HEK293 (cell line): ENCODE results near the gene NKAPD1.

ENCODE experiments used
- CTCF ChIA-PET: fragments of 350-600 bp; formaldehyde crosslinking; extraction: SDS; loops from one replicate; lab custom pipeline; 2021; ENCODE audit warnings: antibody characterized with exemption; lab: Yijun Ruan, JAX
- POLR2A ChIA-PET: fragments of 300-600 bp; formaldehyde crosslinking; extraction: SDS; loops from one replicate; lab custom pipeline; 2020; ENCODE audit warnings: antibody characterized with exemption, inconsistent platforms; lab: Yijun Ruan, JAX
- H3K27ac ChIP-seq: fragments of 200-500 bp; sonication (Bioruptor generic); 2 replicates; pipeline ENCODE4 v1.5.1; 2014; ENCODE audit warnings: low read depth, low read length, control low read depth, inconsistent platforms; ENCODE audit errors: extremely low read depth
- H3K36me3 ChIP-seq, 2 experiments: fragments of 200-500 bp in 1 of 2; sonication (Bioruptor generic) in 1 of 2; 1 replicate in 1 of 2; 2 replicates in 1 of 2; pipeline ENCODE4 v1.5.1; 2014 to 2017; ENCODE audit warnings: inconsistent platforms in 2 of 2, low read length in 2 of 2; ENCODE audit not compliant: control insufficient read depth in 2 of 2, insufficient read depth in 1 of 2
- H3K4me1 ChIP-seq: fragments of 200-500 bp; sonication (Bioruptor generic); 2 replicates; pipeline ENCODE4 v1.5.1; 2014; ENCODE audit warnings: mild to moderate bottlenecking, low read length, inconsistent platforms; ENCODE audit not compliant: control insufficient read depth, insufficient read depth
- H3K4me3 ChIP-seq: 2 replicates; pipeline ENCODE4 v1.5.1; 2011; ENCODE audit warnings: low read depth, mild to moderate bottlenecking, control low read depth, low read length, moderate library complexity
- H3K9me3 ChIP-seq: fragments of 200-500 bp; sonication (Bioruptor generic); 2 replicates; pipeline ENCODE4 v1.5.1; 2014; ENCODE audit warnings: low read depth, low read length, inconsistent platforms; ENCODE audit not compliant: control insufficient read depth, insufficient read depth
- GLIS1 ChIP-seq: fragments of 450-650 bp; formaldehyde crosslinking; IDR thresholded peaks from 2 replicates; pipeline ENCODE4 v1.5.1; 2016; ENCODE audit warnings: missing biosample characterization, missing genetic modification characterization
- HOXA7 ChIP-seq: sonication (generic); formaldehyde crosslinking; IDR thresholded peaks from 2 replicates; pipeline ENCODE4 v1.8.1; 2022; ENCODE audit warnings: missing genetic modification reagents, borderline replicate concordance
- KLF1 ChIP-seq: fragments of 450-650 bp; formaldehyde crosslinking; IDR thresholded peaks from 2 replicates; pipeline ENCODE4 v1.5.1; 2016; ENCODE audit warnings: missing biosample characterization, missing genetic modification characterization
- SP7 ChIP-seq: fragments of 450-650 bp; formaldehyde crosslinking; IDR thresholded peaks from 2 replicates; pipeline ENCODE4 v1.5.1; 2016; ENCODE audit warnings: missing biosample characterization, missing genetic modification characterization
- WT1 ChIP-seq: fragments of 450-650 bp; formaldehyde crosslinking; IDR thresholded peaks from 2 replicates; pipeline ENCODE4 v1.5.1; 2016; ENCODE audit warnings: missing biosample characterization, missing genetic modification characterization
- ZNF121 ChIP-seq: fragments of 450-650 bp; formaldehyde crosslinking; IDR thresholded peaks from 2 replicates; pipeline ENCODE4 v1.5.1; 2016; ENCODE audit warnings: missing biosample characterization, missing genetic modification characterization
- ZNF169 ChIP-seq: fragments of 450-650 bp; formaldehyde crosslinking; IDR thresholded peaks from 2 replicates; pipeline ENCODE4 v1.5.1; 2016; ENCODE audit warnings: missing biosample characterization, missing genetic modification characterization
- ZNF324 ChIP-seq: fragments of 450-650 bp; formaldehyde crosslinking; IDR thresholded peaks from 2 replicates; pipeline ENCODE4 v1.5.1; 2016; ENCODE audit warnings: missing biosample characterization, missing genetic modification characterization
- ZNF514 ChIP-seq: fragments of 450-650 bp; formaldehyde crosslinking; IDR thresholded peaks from 2 replicates; pipeline ENCODE4 v1.5.1; 2016; ENCODE audit warnings: missing biosample characterization, missing genetic modification characterization
- ZNF529 ChIP-seq: fragments of 450-650 bp; formaldehyde crosslinking; IDR thresholded peaks from 2 replicates; pipeline ENCODE4 v1.5.1; 2017; ENCODE audit warnings: missing genetic modification characterization, missing biosample characterization; ENCODE audit not compliant: insufficient replicate concordance
- ZNF600 ChIP-seq: fragments of 450-650 bp; formaldehyde crosslinking; IDR thresholded peaks from 2 replicates; pipeline ENCODE4 v1.5.1; 2016; ENCODE audit warnings: missing biosample characterization, missing genetic modification characterization
- ZNF623 ChIP-seq: fragments of 450-650 bp; formaldehyde crosslinking; IDR thresholded peaks from 2 replicates; pipeline ENCODE4 v1.5.1; 2016; ENCODE audit warnings: missing biosample characterization, missing genetic modification characterization
- ZNF660 ChIP-seq: fragments of 450-650 bp; IDR thresholded peaks from 2 replicates; pipeline ENCODE4 v1.5.1; 2018; ENCODE audit warnings: missing biosample characterization, mild to moderate bottlenecking, missing genetic modification characterization
- ZNF837 ChIP-seq: fragments of 450-650 bp; formaldehyde crosslinking; IDR thresholded peaks from 2 replicates; pipeline ENCODE4 v1.5.1; 2016; ENCODE audit warnings: missing biosample characterization, missing genetic modification characterization
- ZSCAN23 ChIP-seq: fragments of 450-650 bp; formaldehyde crosslinking; IDR thresholded peaks from 2 replicates; pipeline ENCODE4 v1.5.1; 2016; ENCODE audit warnings: missing biosample characterization, missing genetic modification characterization
- TF ChIP-seq, protein P1 (sequence below): fragments of 450-650 bp; formaldehyde crosslinking; IDR thresholded peaks from 2 replicates; pipeline ENCODE4 v1.5.1; 2016; ENCODE audit warnings: missing biosample characterization, missing genetic modification characterization
- TF ChIP-seq, protein P2 (sequence below): fragments of 450-650 bp; formaldehyde crosslinking; IDR thresholded peaks from 2 replicates; pipeline ENCODE4 v1.5.1; 2016; ENCODE audit warnings: missing biosample characterization, missing genetic modification characterization

NKAPD1 gene

DNA sequence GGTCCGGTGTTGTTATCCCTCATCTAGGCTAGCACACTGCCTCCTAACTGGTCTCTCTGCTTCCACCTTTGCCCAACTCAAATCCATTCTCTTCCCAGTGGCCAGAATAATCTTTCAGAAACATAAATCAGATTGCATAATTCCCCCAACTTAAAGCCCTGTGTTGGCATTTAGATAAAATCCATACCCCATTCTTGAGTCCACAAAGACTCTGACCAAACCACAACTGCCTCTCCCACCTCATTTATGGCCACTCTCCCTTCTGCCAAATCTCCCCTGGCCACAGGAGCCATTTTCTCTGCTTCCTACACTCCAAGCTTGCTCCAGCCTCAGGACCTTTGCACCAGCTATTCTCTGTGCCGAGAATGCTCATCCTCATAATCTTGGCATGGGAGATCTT is 53.0 kb downstream of the NKAPD1 start:
- POLR2A ChIA-PET: no interaction called here
- Histone ChIP-seq H3K4me1 (0 out of 2 replicates have a peak, but pooled peaks cover 3% of the 10 kb centered on the region), H3K9me3 (no peaks in the 10 kb centered on the region), H3K4me3 (no peak overlapping the region), H3K36me3 (no peaks in the 10 kb centered on the region), H3K27ac (no peak overlapping the region)
- CTCF ChIA-PET: interaction anchor here (1.3 kb wide), 1 partner anchor 152 kb away, joined by 3 read pairs; no protein-coding TSS in a partner anchor
- TF ChIP-seq ZNF623 (tag by site-specific recombination) (peak; percentile 83), ZSCAN23 (tag by site-specific recombination) (no peak)

DNA sequence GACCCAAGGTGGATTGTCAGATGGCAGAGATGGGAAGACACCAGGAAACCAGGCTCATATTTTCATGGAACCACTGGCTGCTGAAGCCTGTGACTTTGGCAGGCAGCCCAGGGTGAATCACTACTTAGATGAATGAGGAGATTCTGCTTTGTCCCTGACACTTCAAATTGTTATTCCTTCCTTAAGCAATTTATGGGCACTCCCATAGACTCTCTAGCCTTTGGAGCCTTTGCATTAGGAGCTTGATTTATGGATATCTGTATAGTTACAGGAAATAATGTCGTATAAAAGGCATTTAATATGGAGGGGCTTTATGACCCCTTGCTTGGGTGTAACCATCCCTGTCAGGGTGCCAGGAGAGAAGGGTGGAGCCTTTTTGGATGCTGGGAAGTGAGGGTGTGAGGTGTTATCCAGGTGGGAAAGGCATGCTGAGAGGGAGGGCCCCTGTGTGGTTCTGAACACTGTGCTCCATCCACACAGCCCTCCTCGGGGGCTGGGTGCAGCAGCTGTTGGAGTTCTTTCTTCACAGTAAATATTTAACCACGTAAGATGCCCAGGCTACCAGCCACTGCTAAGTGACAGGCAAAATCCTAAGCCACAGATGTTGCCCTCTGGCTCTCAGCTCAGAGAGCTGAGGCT is 54.5 kb downstream of the NKAPD1 start:
- ChIA-PET POLR2A (no interaction called here), CTCF (interaction anchor here (0.8 to 1.3 kb wide), 3 partner anchors 8 to 151 kb away, joined by 3 to 7 read pairs (median 3); no protein-coding TSS in a partner anchor)
- Histone ChIP-seq H3K4me3 (no peak overlapping the region), H3K36me3 (no peaks in the 10 kb centered on the region), H3K4me1 (0 out of 2 replicates have a peak, but pooled peaks cover 3% of the 10 kb centered on the region), H3K9me3 (no peaks in the 10 kb centered on the region), H3K27ac (no peak overlapping the region)
- TF ChIP-seq ZNF324 (tag by site-specific recombination): no peak
- TF ChIP-seq WT1 (tag by site-specific recombination): peak; percentile 40; the same call in 1 of the 2 replicates
- TF ChIP-seq, protein P1, sequence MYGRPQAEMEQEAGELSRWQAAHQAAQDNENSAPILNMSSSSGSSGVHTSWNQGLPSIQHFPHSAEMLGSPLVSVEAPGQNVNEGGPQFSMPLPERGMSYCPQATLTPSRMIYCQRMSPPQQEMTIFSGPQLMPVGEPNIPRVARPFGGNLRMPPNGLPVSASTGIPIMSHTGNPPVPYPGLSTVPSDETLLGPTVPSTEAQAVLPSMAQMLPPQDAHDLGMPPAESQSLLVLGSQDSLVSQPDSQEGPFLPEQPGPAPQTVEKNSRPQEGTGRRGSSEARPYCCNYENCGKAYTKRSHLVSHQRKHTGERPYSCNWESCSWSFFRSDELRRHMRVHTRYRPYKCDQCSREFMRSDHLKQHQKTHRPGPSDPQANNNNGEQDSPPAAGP (tag by site-specific recombination): peak; percentile 36; the same call in 1 of the 2 replicates
- 0 out of 2 replicates have a peak, but pooled peaks have one; percentile 20 for TF ChIP-seq ZNF600
- TF ChIP-seq GLIS1 (tag by site-specific recombination): 0 out of 2 replicates have a peak, but pooled peaks have one; percentile 7
- TF ChIP-seq SP7 (tag by site-specific recombination): peak; percentile 51
- peak; percentile 90 for TF ChIP-seq KLF1 (tag by site-specific recombination)
- no peak for TF ChIP-seq ZNF529

DNA sequence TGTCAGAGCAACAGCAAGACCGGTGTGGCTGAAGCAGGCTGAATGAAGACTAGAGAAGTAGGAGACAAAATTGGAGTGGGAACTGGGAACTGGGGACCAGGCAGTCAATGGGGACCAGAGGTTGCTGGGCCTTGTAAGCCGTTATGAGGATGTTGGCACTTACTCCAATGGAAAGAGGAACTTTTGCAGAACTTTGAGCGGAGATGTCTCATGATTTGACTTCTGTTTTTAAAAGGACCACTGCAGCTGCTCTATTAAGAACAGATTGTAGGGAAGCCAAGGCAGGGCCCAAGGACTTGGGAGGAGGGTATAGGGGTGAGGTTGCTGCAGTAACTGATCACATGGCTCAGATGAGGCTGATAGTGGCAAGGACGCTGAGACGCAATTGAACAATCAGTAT is 55.6 kb downstream of the NKAPD1 start:
- H3K4me3 ChIP-seq: no peak overlapping the region
- H3K4me1 ChIP-seq: 0 out of 2 replicates have a peak, but pooled peaks cover 3% of the 10 kb centered on the region
- no peaks in the 10 kb centered on the region for H3K9me3 ChIP-seq
- no peak overlapping the region for H3K27ac ChIP-seq
- no peaks in the 10 kb centered on the region for H3K36me3 ChIP-seq
- POLR2A ChIA-PET: no interaction called here
- CTCF ChIA-PET: interaction anchor here (0.8 to 0.9 kb wide), 2 partner anchors 9 to 16 kb away, joined by 3 read pairs; no protein-coding TSS in a partner anchor
- TF ChIP-seq HOXA7 (CRISPR knock-in tag) (no peak), ZNF660 (tag by site-specific recombination) (no peak), ZNF169 (no peak), ZNF514 (no peak), ZNF121 (tag by site-specific recombination) (no peak), ZNF837 (tag by site-specific recombination) (no peak)
- TF ChIP-seq, protein P2, sequence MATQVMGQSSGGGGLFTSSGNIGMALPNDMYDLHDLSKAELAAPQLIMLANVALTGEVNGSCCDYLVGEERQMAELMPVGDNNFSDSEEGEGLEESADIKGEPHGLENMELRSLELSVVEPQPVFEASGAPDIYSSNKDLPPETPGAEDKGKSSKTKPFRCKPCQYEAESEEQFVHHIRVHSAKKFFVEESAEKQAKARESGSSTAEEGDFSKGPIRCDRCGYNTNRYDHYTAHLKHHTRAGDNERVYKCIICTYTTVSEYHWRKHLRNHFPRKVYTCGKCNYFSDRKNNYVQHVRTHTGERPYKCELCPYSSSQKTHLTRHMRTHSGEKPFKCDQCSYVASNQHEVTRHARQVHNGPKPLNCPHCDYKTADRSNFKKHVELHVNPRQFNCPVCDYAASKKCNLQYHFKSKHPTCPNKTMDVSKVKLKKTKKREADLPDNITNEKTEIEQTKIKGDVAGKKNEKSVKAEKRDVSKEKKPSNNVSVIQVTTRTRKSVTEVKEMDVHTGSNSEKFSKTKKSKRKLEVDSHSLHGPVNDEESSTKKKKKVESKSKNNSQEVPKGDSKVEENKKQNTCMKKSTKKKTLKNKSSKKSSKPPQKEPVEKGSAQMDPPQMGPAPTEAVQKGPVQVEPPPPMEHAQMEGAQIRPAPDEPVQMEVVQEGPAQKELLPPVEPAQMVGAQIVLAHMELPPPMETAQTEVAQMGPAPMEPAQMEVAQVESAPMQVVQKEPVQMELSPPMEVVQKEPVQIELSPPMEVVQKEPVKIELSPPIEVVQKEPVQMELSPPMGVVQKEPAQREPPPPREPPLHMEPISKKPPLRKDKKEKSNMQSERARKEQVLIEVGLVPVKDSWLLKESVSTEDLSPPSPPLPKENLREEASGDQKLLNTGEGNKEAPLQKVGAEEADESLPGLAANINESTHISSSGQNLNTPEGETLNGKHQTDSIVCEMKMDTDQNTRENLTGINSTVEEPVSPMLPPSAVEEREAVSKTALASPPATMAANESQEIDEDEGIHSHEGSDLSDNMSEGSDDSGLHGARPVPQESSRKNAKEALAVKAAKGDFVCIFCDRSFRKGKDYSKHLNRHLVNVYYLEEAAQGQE: no peak
